Transverse colon (tissue), 4 donors: ENCODE measurements around the gene AFF1. TPM values are rescaled to one million over a fixed set of nuclear protein-coding genes. Genes with fewer than 3 reads are reported as not detected.
"Not testable (repeated sequence)": the region's sequence is repeated elsewhere in the genome, so short reads cannot be mapped to it uniquely, and the experiment has no call there.

Experiments
- DNase-seq: peaks from one replicate; pipeline ENCODE4 v3.0.0-alpha.2; 2019
- H3K27ac ChIP-seq, 4 donors: fragments of 200-600 bp; sonication (generic); 2 replicates each; pipeline ENCODE4 v1.5.1; 2016 to 2018; ENCODE audit warnings: inconsistent platforms in 4 of 4
- H3K27me3 ChIP-seq: fragments of 200-600 bp; sonication (generic); 2 replicates; pipeline ENCODE4 v1.5.1; 2017; ENCODE audit warnings: inconsistent platforms
- H3K36me3 ChIP-seq, 4 donors: fragments of 200-600 bp; sonication (generic); 2 replicates each; pipeline ENCODE4 v1.5.1; 2017 to 2019; ENCODE audit warnings: inconsistent platforms in 4 of 4
- H3K4me1 ChIP-seq, 4 donors: fragments of 200-600 bp; sonication (generic); 2 replicates each; pipeline ENCODE4 v1.5.1; 2017 to 2020; ENCODE audit warnings: inconsistent platforms in 4 of 4
- H3K4me3 ChIP-seq, 4 donors: fragments of 200-600 bp; sonication (generic); 1 replicate in 1 of 4; 2 replicates in 3 of 4; pipeline versions ENCODE4 v1.5.1 to v1.6.1; 2017 to 2019; ENCODE audit warnings: inconsistent platforms in 4 of 4
- H3K9me3 ChIP-seq, 2 donors: fragments of 200-600 bp; sonication (generic); 2 replicates each; pipeline ENCODE4 v1.5.1; 2017 to 2019; ENCODE audit warnings: inconsistent platforms in 2 of 2
- EP300 ChIP-seq: sonication (generic); formaldehyde crosslinking; IDR thresholded peaks from one replicate; pipeline ENCODE4 v1.6.1; 2017; ENCODE audit warnings: antibody characterized with exemption, low read depth
- POLR2A ChIP-seq: fragments of 450-650 bp; IDR thresholded peaks from one replicate; pipeline ENCODE4 v1.6.1; 2016; ENCODE audit warnings: antibody characterized with exemption, mild to moderate bottlenecking, moderate library complexity
- POLR2AphosphoS5 ChIP-seq, 3 donors: sonication (generic); formaldehyde crosslinking; IDR thresholded peaks; one replicate each; pipeline ENCODE4 v1.6.1; 2016; ENCODE audit warnings: antibody characterized with exemption in 3 of 3
- WGBS, 2 donors: methylation state at CpG; one replicate each; pipeline ENCODE4 v1.1.5; 2018; ENCODE audit warnings: low coverage in 1 of 2; 5-methylcytosine and 5-hydroxymethylcytosine counted together
- in situ Hi-C, 4 donors: fragments of 200-750 bp; cut with MboI; loops; one replicate each; pipeline versions ENCODE4 v1.15.0 to v1.15.1; 2017; ENCODE audit warnings: low sequenced_read_pairs in 3 of 4, low pct_ligation_motif_present in 1 of 4, low pct_unique_long_range_greater_than_20kb in 1 of 4
- intact Hi-C: fragments of 100-400 bp; cut with DNase I; formaldehyde crosslinking; loops from one replicate; pipeline ENCODE4 v1.15.1; 2023; ENCODE audit warnings: low total_unique reads
- total RNA-seq, 4 donors: library from RNA; depleted of rRNA; stranded (reverse); fragments of >200 nt; gene quantifications; one replicate each; pipeline ENCODE4 v1.1.0, GENCODE V29; 2016
- TF ChIP-seq, protein P1 (sequence below), 5 experiments: fragments of 200-600 bp in 3 of 5; fragments of 450-650 bp in 2 of 5; sonication (generic) in 3 of 5; IDR thresholded peaks; 1 replicate in 2 of 5; 2 replicates in 3 of 5; pipeline ENCODE4 v1.5.1; 2016 to 2017; ENCODE audit warnings: antibody characterized with exemption in 5 of 5, inconsistent platforms in 3 of 5, mild to moderate bottlenecking in 2 of 5, moderate library complexity in 1 of 5

The AFF1 gene
- total RNA-seq, 4 donors from 2014 or later = 77.1 to 151 (median 97.0) TPM

DNA sequence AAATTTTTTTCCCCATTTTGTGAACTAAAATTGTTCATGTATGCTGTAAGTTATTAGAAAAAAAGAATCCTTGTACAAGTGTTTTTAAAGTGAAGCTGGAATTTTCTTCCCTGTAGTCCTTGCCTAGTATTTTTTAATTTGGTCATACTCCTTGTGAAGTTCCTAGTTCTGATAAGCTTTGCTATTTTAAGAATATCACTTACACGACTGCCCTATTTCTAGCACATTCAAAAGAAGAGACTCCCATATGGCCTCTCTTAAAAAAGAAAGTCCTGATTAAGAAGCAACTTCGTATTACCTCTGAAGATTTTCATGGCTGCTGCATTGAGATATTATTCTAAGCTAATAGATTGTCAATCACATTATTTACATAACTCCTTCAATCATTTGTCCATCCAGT is 198.4 kb downstream of the AFF1 start:
- in situ Hi-C loops (loop anchor here in 1 of 4 donors (25.0 kb wide), 1 partner anchor 329 kb away; no protein-coding TSS in a partner anchor), intact Hi-C loops (no loop called here)
- WGBS, 2 donors = 77 to 84% methylated on average over 2 of the region's 2 CpGs
- no peaks in the 10 kb centered on the region for H3K4me1 ChIP-seq
- H3K4me3 ChIP-seq = no peak overlapping the region
- no peak for DNase-seq
- no peak overlapping the region for H3K27ac ChIP-seq
- TF ChIP-seq, protein P1, sequence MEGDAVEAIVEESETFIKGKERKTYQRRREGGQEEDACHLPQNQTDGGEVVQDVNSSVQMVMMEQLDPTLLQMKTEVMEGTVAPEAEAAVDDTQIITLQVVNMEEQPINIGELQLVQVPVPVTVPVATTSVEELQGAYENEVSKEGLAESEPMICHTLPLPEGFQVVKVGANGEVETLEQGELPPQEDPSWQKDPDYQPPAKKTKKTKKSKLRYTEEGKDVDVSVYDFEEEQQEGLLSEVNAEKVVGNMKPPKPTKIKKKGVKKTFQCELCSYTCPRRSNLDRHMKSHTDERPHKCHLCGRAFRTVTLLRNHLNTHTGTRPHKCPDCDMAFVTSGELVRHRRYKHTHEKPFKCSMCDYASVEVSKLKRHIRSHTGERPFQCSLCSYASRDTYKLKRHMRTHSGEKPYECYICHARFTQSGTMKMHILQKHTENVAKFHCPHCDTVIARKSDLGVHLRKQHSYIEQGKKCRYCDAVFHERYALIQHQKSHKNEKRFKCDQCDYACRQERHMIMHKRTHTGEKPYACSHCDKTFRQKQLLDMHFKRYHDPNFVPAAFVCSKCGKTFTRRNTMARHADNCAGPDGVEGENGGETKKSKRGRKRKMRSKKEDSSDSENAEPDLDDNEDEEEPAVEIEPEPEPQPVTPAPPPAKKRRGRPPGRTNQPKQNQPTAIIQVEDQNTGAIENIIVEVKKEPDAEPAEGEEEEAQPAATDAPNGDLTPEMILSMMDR (IDR thresholded peaks at IDR 0.05) = no peak
- TF ChIP-seq EP300 = no peak
- TF ChIP-seq POLR2AphosphoS5 (IDR thresholded peaks at IDR 0.05) = no peak
- no peak for TF ChIP-seq POLR2A
- no peaks in the 10 kb centered on the region for H3K9me3 ChIP-seq
- H3K27me3 ChIP-seq = no peaks in the 10 kb centered on the region
- H3K36me3 ChIP-seq = peaks cover 0 to 78% (median 37%) of the 10 kb centered on the region in 4 donors

DNA sequence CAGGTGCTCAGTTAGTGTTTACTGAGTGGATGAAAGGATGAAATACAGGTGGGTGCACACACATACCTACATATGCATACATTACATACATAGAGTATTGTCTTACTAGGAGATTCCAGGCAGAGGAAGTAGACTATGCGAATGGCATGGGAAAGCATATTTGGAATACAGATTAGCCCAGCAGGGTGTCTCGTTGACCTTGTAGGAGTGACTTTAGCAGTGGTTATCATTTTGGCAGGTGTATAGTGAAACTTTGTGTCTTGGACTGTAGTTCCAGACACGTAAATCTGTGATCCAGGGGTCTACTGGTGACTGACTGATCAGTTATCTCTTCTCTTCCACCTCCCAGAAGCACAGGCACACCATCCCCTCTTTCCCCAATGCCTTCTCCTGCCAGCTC is 199.3 kb downstream of the AFF1 start:
- H3K27ac ChIP-seq = no peak overlapping the region
- DNase-seq = no peak
- H3K9me3 ChIP-seq = no peaks in the 10 kb centered on the region
- H3K36me3 ChIP-seq = peaks cover 0 to 74% (median 33%) of the 10 kb centered on the region in 4 donors
- H3K27me3 ChIP-seq = no peaks in the 10 kb centered on the region
- no peak overlapping the region for H3K4me3 ChIP-seq
- TF ChIP-seq, protein P1 (IDR thresholded peaks at IDR 0.05) = no peak
- TF ChIP-seq POLR2A (no peak), POLR2AphosphoS5 (IDR thresholded peaks at IDR 0.05) (no peak), EP300 (no peak)
- intact Hi-C loops (no loop called here), in situ Hi-C loops (loop anchor here in 1 of 4 donors (25.0 kb wide), 1 partner anchor 328 kb away; no protein-coding TSS in a partner anchor)
- H3K4me1 ChIP-seq = no peaks in the 10 kb centered on the region
- 36 to 97% methylated on average over 2 to 3 of the region's 3 CpGs for WGBS, 2 donors

- Histone ChIP-seq H3K4me3 (no peak overlapping the region), H3K27me3 (no peaks in the 10 kb centered on the region), H3K36me3 (peaks cover 0 to 18% (median 1%) of the 10 kb centered on the region in 4 donors), H3K9me3 (no peaks in the 10 kb centered on the region), H3K27ac (peak overlapping the region; percentile 50 to 67 (median 60)), H3K4me1 (peaks cover 0 to 22% (median 8%) of the 10 kb centered on the region in 4 donors)
- 13 to 32% methylated on average over 2 to 3 of the region's 3 CpGs for WGBS, 2 donors
- intact Hi-C loops (no loop called here), in situ Hi-C loops (loop anchor here in 1 of 4 donors (25.0 kb wide), 1 partner anchor 321 kb away; no protein-coding TSS in a partner anchor)
- no peak for TF ChIP-seq EP300
- no peak for TF ChIP-seq POLR2A
- TF ChIP-seq, protein P1 (IDR thresholded peaks at IDR 0.05) = no peak
- TF ChIP-seq POLR2AphosphoS5 (IDR thresholded peaks at IDR 0.05) = peak; percentile 12 to 63 (median 30)
- peak; percentile 53 for DNase-seq
These were observed 206.6 kb downstream of the AFF1 start for GRCh38 chr4:87141428-87141827.

DNA sequence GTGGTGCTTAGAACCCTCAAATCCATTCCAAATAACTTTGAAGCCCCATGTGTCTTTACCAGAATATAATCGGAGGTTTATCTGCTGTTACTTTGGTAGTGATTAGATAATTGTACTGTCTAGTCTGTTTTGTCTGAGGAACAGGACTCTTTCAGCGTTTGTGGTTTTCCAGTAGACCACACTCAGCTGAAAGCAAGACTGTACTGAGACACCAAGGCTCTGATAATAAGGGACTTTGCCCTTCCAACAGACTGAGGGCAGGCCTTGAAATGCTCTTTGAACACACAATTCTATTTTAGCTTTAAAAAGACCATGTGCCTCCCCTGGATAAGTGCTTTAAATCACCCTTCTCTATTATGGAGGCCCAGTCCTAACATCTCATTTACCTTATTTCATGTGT is 209.5 kb downstream of the AFF1 start:
- in situ Hi-C loops (loop anchor here in 1 of 4 donors (25.0 kb wide), 1 partner anchor 318 kb away; no protein-coding TSS in a partner anchor), intact Hi-C loops (no loop called here)
- DNase-seq = no peak
- Histone ChIP-seq H3K9me3 (no peaks in the 10 kb centered on the region), H3K4me1 (peaks cover 0 to 22% (median 8%) of the 10 kb centered on the region in 4 donors), H3K4me3 (no peak overlapping the region), H3K27ac (peak overlapping the region in 1 of 4 donors; percentile 16), H3K27me3 (no peaks in the 10 kb centered on the region), H3K36me3 (no peaks in the 10 kb centered on the region)
- TF ChIP-seq EP300 (no peak), POLR2AphosphoS5 (IDR thresholded peaks at IDR 0.05) (no peak), POLR2A (no peak)
- TF ChIP-seq, protein P1 (IDR thresholded peaks at IDR 0.05) = no peak
- WGBS, 2 donors = 52 to 74% methylated on average over 2 of the region's 2 CpGs

GRCh38 chr4:87145934-87146333 is 211.1 kb downstream of the AFF1 start:
- intact Hi-C loops, H3K27me3 ChIP-seq, H3K9me3 ChIP-seq, H3K4me3 ChIP-seq, DNase-seq, H3K27ac ChIP-seq, H3K36me3 ChIP-seq: not testable (repeated sequence)
- WGBS, 2 donors = 97 to 100% methylated on average over 1 to 6 of the region's 6 CpGs
- H3K4me1 ChIP-seq = peaks cover 0 to 19% (median 5%) of the 10 kb centered on the region in 4 donors
- in situ Hi-C loops = loop anchor here in 1 of 4 donors (5.0 to 25.0 kb wide), 2 partner anchors 86 to 316 kb away; no protein-coding TSS in a partner anchor
